MM.1S (cell line): Measurements from ENCODE around the gene CDC20B.

Experiments used
- DNase-seq: peaks from one replicate; pipeline ENCODE4 v3.0.0-alpha.2; 2015
- H2AFZ ChIP-seq: fragments of 300-600 bp; sonication (generic); 2 replicates; pipeline ENCODE4 v1.6.0; 2016; ENCODE audit warnings: antibody characterized with exemption, low read length
- H3F3A ChIP-seq: fragments of 300-600 bp; sonication (generic); 2 replicates; pipeline ENCODE4 v1.6.1; 2016; ENCODE audit warnings: mild to moderate bottlenecking, antibody characterized with exemption, low read length, moderate library complexity, mixed read lengths; ENCODE audit not compliant: insufficient read depth
- H3K27ac ChIP-seq: fragments of 300-600 bp; sonication (generic); 2 replicates; pipeline ENCODE4 v1.5.1; 2016; ENCODE audit warnings: mild to moderate bottlenecking, low read length
- H3K27me3 ChIP-seq: fragments of 300-600 bp; sonication (generic); replicated peaks from 2 replicates; pipeline ENCODE4 v1.6.0; 2016; ENCODE audit warnings: low read length; ENCODE audit not compliant: insufficient read depth
- H3K36me3 ChIP-seq: fragments of 300-600 bp; sonication (generic); replicated peaks from 2 replicates; pipeline ENCODE4 v1.6.1; 2016; ENCODE audit warnings: mild to moderate bottlenecking, low read length, mixed read lengths; ENCODE audit not compliant: insufficient read depth
- H3K4me1 ChIP-seq: fragments of 300-600 bp; sonication (generic); 2 replicates; pipeline ENCODE4 v1.6.1; 2016; ENCODE audit warnings: low read length, mixed read lengths
- H3K4me2 ChIP-seq: fragments of 300-600 bp; sonication (generic); 2 replicates; pipeline ENCODE4 v1.6.0; 2016; ENCODE audit warnings: low read depth, low read length
- H3K4me3 ChIP-seq: fragments of 300-600 bp; sonication (generic); 2 replicates; pipeline ENCODE4 v1.5.1; 2016; ENCODE audit warnings: low read length, mixed read lengths
- H3K79me2 ChIP-seq: fragments of 300-600 bp; sonication (generic); 2 replicates; pipeline ENCODE4 v1.6.1; 2016; ENCODE audit warnings: mixed run types, low read length, mixed read lengths
- H3K9ac ChIP-seq: fragments of 300-600 bp; sonication (generic); 2 replicates; pipeline ENCODE4 v1.6.1; 2016; ENCODE audit warnings: low read length, mixed read lengths
- H3K9me2 ChIP-seq: fragments of 300-600 bp; sonication (generic); replicated peaks from 2 replicates; pipeline ENCODE4 v1.6.1; 2016; ENCODE audit warnings: mild to moderate bottlenecking, low read length, mixed read lengths; ENCODE audit not compliant: insufficient read depth
- H3K9me3 ChIP-seq: fragments of 300-600 bp; sonication (generic); replicated peaks from 2 replicates; pipeline ENCODE4 v1.6.1; 2016; ENCODE audit warnings: mild to moderate bottlenecking, low read length, mixed read lengths; ENCODE audit not compliant: insufficient read depth
- H4K20me1 ChIP-seq: fragments of 300-600 bp; sonication (generic); 2 replicates; pipeline ENCODE4 v1.6.1; 2016; ENCODE audit warnings: mild to moderate bottlenecking, low read length, moderate library complexity, mixed read lengths; ENCODE audit not compliant: insufficient read depth
- EZH2 ChIP-seq: fragments of 300-600 bp; sonication (generic); optimal IDR thresholded peaks from 2 replicates; pipeline ENCODE3; 2017; ENCODE audit warnings: low read depth, mild to moderate bottlenecking, antibody characterized with exemption, low read length, mixed read lengths
- EZH2phosphoT487 ChIP-seq: fragments of 300-600 bp; sonication (generic); IDR thresholded peaks from 2 replicates; pipeline ENCODE4 v1.6.1; 2018; ENCODE audit warnings: antibody characterized with exemption, low read length
- TF ChIP-seq, protein P1 (sequence below): fragments of 300-600 bp; sonication (generic); IDR thresholded peaks from 2 replicates; pipeline ENCODE4 v1.5.1; 2016; ENCODE audit warnings: antibody characterized with exemption, low read length, mixed read lengths

CDC20B gene

DNA sequence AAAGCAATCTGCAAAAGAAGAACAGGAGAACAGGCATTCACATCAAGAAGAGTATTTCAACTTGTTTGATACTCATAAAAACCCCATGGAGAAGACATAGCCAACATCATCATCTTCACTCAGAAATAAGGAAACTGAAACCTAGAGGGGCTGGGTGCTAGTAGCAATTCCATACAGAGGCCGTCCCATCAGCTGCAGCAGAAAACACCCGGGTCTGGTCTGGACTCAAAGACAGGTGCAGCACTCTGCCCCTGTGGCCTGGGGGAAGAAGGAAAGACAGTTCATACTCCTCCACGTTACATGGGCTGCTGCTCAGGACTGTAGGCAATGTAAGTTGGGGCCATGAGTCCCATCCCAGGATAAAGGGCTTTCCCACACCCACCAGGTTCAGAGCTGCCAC is 58.9 kb downstream of the CDC20B start:
- Histone ChIP-seq H3K4me3 (no peak overlapping the region), H3K36me3 (no peaks in the 10 kb centered on the region), H3K79me2 (no peaks in the 10 kb centered on the region), H3K9me2 (no peaks in the 10 kb centered on the region), H3K27me3 (no peaks in the 10 kb centered on the region), H3F3A (no peaks in the 10 kb centered on the region), H4K20me1 (no peaks in the 10 kb centered on the region), H3K9ac (no peak overlapping the region), H2AFZ (no peak overlapping the region), H3K27ac (no peak overlapping the region), H3K4me1 (no peaks in the 10 kb centered on the region), H3K4me2 (no peak overlapping the region), H3K9me3 (no peaks in the 10 kb centered on the region)
- no peak for DNase-seq
- TF ChIP-seq, protein P1, sequence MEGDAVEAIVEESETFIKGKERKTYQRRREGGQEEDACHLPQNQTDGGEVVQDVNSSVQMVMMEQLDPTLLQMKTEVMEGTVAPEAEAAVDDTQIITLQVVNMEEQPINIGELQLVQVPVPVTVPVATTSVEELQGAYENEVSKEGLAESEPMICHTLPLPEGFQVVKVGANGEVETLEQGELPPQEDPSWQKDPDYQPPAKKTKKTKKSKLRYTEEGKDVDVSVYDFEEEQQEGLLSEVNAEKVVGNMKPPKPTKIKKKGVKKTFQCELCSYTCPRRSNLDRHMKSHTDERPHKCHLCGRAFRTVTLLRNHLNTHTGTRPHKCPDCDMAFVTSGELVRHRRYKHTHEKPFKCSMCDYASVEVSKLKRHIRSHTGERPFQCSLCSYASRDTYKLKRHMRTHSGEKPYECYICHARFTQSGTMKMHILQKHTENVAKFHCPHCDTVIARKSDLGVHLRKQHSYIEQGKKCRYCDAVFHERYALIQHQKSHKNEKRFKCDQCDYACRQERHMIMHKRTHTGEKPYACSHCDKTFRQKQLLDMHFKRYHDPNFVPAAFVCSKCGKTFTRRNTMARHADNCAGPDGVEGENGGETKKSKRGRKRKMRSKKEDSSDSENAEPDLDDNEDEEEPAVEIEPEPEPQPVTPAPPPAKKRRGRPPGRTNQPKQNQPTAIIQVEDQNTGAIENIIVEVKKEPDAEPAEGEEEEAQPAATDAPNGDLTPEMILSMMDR: no peak
- no peak for TF ChIP-seq EZH2phosphoT487
- no peak for TF ChIP-seq EZH2

- Histone ChIP-seq H2AFZ (no peak overlapping the region), H3K9me3 (no peaks in the 10 kb centered on the region), H3F3A (no peaks in the 10 kb centered on the region), H3K4me1 (no peaks in the 10 kb centered on the region), H4K20me1 (no peaks in the 10 kb centered on the region), H3K79me2 (no peaks in the 10 kb centered on the region), H3K4me3 (no peak overlapping the region), H3K36me3 (no peaks in the 10 kb centered on the region), H3K9ac (no peak overlapping the region), H3K27ac (no peak overlapping the region), H3K4me2 (no peak overlapping the region), H3K27me3 (no peaks in the 10 kb centered on the region), H3K9me2 (no peaks in the 10 kb centered on the region)
- TF ChIP-seq, protein P1: no peak
- no peak for TF ChIP-seq EZH2phosphoT487
- TF ChIP-seq EZH2: no peak
- DNase-seq: no peak
These were observed 59.6 kb downstream of the CDC20B start for GRCh38 chr5:55113327-55113726.

- H2AFZ ChIP-seq: no peak overlapping the region
- H3K9me2 ChIP-seq: no peaks in the 10 kb centered on the region
- no peak overlapping the region for H3K9ac ChIP-seq
- TF ChIP-seq, protein P1: no peak
- TF ChIP-seq EZH2 (no peak), EZH2phosphoT487 (no peak)
- H3K27ac ChIP-seq: no peak overlapping the region
- peaks cover under 1% of the 10 kb centered on the region; the same call in 1 of the 2 replicates for H3K27me3 ChIP-seq
- H3K4me2 ChIP-seq: no peak overlapping the region
- H3K79me2 ChIP-seq: no peaks in the 10 kb centered on the region
- H3K36me3 ChIP-seq: no peaks in the 10 kb centered on the region
- no peaks in the 10 kb centered on the region for H3K9me3 ChIP-seq
- no peaks in the 10 kb centered on the region for H3F3A ChIP-seq
- H4K20me1 ChIP-seq: no peaks in the 10 kb centered on the region
- no peak overlapping the region for H3K4me3 ChIP-seq
- DNase-seq: no peak
- no peaks in the 10 kb centered on the region for H3K4me1 ChIP-seq
These were observed 62.8 kb downstream of the CDC20B start for GRCh38 chr5:55110217-55110616.
